GM19025 (cell line): ENCODE measurements around the gene APP.

Experiments
- ATAC-seq: cut with Tn5 transposase; IDR thresholded peaks from one replicate; pipeline ENCODE4 v1.9.1; 2021; ENCODE audit warnings: mild to moderate bottlenecking, low read depth, moderate library complexity; ENCODE audit not compliant: unreplicated experiment

Gene APP

GRCh38 chr21:26130249-26130881 is 40.2 kb downstream of the APP start:
- ATAC-seq: no peak

DNA sequence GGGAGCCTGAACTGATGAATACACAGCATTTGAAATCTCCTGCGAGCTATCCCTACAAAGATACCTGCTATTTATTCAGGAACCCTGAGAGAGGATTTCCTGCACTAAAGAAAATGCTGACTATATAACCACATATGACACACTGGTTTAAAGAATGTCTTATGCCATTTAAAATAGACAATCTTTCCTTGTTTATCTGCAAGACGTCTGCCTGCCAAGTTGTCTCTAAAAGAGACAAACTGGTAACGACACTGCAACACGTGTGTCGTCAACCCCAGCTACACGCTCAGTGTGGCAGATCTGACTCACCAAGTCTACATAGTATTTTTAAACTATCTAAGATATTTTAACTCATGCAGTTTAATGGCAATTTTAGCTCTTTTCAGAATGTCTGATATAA is 42.7 kb downstream of the APP start:
- ATAC-seq: no peak

DNA sequence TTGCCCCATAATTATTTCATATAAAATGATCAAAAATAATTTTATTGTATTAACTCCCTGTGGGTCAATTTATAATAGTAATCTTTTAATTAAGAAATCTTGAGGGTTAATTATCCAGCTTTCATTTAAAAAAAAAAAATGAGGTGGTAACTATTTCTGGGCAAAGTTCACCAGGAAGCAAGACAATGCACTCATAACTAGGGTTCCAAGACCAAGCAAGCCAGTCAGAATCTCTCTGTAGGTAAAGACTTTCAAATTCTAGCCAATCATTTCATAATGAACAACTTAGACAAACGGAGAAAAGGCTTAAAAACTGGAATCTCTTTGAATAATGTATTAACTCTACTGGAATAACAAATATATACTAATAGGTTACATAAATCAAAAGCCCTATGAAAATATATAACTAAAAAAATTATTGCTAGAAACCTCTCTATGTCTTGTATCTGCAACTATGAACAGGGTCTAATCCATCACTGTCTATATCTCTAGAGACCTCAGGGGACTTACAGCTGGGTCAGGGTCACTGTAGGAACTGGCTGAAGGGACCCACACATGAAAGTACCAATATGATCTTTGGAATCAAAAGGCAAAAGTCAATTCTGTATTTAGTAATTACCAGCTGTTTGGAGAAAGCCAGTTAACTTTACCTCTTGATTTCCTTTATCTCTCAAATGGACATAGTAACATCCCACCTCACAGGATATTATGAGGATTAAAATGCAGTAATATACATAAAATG is 43.3 kb downstream of the APP start:
- ATAC-seq: no peak

DNA sequence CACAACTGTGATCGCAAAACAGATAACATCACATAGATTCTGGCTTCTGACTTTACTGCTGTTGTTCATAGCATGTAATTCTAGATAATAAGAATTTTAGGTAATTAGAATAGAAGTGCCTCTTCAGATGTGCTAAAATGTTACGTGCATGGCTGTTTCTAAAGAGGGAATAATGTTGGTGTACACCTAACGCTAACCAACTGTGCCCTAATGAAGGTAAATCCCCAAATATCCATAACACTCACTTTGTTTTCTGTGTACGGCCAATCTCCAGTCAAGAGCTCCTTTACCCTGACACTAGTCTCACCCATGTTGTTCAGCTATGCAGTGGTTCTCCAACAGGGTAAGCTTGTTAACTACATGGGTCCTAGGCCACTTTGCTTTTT is 44.4 kb downstream of the APP start:
- no peak for ATAC-seq

GRCh38 chr21:26125433-26126167 is 45.0 kb downstream of the APP start:
- no peak for ATAC-seq

DNA sequence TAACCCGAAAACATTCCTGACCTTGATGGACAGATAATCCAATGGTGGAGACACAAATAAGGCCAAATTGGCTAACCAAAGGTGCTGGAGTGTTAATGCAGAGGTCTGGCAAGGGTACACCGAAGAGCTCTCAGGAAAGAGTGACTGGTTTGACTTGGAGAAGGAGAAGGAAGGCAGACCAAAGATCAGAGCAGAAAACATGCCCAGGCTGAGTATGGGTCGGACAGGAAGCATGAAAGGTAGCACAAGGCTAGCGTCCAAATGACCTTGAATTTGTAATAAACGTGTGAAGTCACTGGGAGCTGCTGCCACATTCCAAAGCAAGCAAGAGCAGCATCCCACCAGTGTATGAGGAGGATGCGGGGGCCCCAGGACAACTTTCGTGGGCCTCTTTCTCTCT is 45.7 kb downstream of the APP start:
- ATAC-seq: no peak

- no peak for ATAC-seq
These were observed 46.1 kb downstream of the APP start for GRCh38 chr21:26124421-26124833.

- ATAC-seq: no peak
These were observed 47.6 kb downstream of the APP start for GRCh38 chr21:26123012-26123411.

- no peak for ATAC-seq
These were observed 49.7 kb downstream of the APP start for GRCh38 chr21:26120828-26121227.

DNA sequence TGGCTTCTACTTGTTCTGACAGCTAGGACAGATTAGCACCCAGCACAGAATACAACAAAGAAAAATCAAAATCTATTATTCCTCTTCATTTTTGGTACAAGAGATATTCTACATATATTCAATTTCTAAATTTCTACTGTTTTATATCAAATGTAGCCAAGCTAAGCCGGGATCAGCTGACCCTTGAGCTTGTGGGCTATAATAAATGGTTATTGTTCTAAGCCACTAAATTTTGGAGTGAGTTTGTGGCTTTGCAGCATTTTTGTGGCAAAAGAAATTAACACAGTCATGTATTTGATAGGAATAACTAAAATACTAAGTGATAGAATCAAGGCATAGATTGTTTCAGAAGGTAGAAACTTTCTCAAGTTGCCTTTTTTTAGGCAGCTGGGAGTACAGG is 50.7 kb downstream of the APP start:
- no peak for ATAC-seq

GRCh38 chr21:26118938-26119540 is 51.5 kb downstream of the APP start:
- ATAC-seq: no peak

DNA sequence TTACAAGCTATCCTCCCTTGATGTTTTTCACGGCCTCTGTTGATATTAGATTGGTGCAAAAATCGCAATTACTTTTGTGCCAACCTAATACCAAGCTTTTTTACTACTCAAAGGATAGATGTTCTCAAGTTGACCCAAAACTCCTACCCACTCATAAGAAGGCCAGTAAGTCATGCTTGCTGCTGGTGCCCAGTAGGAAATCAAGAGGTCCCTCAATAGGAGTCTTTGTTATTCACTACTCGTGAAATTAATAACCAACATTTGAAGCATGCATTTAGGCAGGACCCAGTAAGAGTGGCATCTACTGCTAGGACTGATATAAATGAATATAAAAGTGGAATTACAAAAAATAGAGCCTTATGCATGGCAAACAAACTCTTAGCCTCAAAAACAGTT is 52.6 kb downstream of the APP start:
- no peak for ATAC-seq

- ATAC-seq: no peak
These were observed 53.1 kb downstream of the APP start for GRCh38 chr21:26117324-26117971.

DNA sequence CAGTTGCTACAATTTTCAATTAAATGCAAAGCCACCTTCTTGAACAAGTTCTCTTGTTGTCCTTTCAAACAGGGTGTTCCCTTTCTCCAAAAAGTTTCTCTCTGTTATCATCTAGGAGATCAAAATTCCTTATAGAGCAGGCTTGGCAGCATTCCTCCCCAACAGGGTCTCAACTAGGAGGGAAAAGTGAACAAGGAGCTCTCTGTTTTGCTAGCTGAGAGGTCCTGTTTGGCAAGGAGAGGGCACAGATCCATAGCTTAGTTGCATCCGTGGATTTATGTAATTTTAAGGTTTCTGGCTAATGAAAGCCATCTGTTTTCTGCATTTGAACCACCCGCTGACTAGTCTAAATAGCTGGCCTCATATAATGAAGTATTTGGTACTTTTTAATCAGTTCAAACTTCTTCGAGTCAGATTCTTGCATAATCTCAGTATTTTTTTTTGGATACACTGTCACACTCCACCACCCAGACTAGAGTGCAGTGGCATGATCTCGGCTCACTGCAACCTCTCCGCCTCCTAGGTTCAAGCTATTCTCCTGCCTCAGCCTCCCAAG is 54.0 kb downstream of the APP start:
- no peak for ATAC-seq

DNA sequence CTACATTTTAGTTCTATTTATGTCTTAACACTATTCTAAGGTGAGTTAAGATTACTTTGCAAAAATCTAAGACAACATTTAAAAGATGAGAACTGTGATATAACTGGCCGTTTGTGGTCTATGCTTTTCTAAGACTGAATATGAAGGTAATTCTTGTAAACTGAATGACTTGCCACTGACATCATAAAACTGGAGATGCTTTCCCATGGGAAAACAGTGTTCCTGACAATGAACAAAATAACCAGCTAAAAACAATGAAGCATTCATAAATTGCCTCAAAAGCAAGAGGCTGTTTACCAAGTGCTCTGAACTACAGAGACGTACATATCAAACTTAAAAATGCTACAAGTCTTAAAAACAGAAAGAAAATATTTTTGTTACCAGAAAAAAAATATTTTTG is 54.7 kb downstream of the APP start:
- ATAC-seq: no peak

DNA sequence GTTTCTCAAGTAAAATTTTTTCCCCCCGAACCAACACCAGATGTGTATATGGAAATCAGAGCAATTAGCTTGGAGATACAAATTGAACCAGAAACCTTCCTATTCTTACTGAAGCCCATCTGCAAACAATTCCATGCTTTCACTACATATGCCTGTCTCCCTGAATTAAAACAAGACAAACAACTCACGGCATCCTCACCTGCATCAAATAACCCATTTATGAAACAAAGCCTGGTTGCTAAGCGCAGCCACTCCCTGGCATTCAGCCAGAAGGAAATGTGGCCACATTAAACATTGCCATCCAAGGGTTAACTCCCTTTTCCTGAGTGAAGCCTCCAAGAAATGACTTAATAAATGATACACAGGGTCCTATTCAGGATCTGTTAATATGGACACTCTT is 55.3 kb downstream of the APP start:
- ATAC-seq: no peak

GRCh38 chr21:26112975-26113374 is 57.6 kb downstream of the APP start:
- ATAC-seq: no peak

DNA sequence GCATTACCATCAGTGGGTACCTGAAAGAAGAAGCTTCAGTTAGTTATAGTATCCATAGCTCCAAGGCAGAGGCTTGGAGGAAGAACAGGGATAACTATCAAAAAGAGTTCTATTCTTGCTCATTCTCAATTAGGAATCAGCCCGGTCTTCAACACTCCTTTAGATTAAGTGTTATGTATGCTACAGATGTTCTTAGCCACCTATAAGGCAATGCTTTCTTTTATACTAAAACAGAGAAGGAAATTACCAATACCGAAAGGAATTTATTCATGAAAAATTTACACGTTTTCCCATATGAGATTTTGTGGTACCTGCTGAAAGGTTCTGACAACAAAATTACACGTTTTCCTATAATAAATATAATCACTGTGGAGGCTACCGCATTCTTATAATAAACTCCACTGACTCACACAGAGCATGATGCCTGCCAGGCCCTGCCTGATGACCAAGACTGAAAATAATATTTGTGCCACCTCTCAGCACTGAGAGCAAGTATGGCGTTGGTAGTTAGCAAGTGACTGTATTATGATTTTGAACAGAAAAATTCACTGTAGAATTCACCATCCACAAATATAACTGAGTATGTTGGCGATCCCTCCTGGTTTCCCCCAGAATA is 58.3 kb downstream of the APP start:
- no peak for ATAC-seq

- no peak for ATAC-seq
These were observed 59.9 kb downstream of the APP start for GRCh38 chr21:26110715-26111114.

- no peak for ATAC-seq
These were observed 63.1 kb downstream of the APP start for GRCh38 chr21:26107429-26107828.
